ENCODE measurements around the gene HRG.
"Not testable (repeated sequence)": the region's sequence is repeated elsewhere in the genome, so short reads cannot be mapped to it uniquely, and the experiment has no call there.

DNA sequence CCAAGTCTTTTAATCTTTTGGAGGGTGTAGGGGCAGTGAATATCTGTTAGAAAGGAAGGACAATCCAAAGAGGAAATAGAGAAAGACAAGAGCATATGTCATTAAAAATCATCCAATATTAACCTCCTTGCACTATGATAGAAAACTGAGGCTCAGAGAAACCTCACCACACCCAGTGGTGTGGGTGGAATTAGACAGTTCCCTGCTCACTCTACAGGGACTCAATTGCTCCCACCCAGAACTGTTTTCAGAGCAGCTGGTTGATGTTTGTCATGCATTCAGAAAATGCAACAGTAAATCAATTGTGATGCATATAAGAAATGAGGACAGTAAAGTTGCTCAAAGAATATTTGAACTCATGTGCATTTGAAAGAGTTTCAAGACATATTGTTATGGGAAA is 36.6 kb downstream of the HRG start:
- TF ChIP-seq CTCF (IDR thresholded peaks at IDR 0.05 in 4 of 5, conservative IDR thresholded peaks at IDR 0.05 in 1 of 5); POLR2A (IDR thresholded peaks at IDR 0.05): not testable (repeated sequence)
